Hippocampal formation (tissue), 2 donors: ENCODE data around the gene ST3GAL3.

ENCODE experiments used
- DNase-seq, 2 donors: peaks; one replicate each; lab custom pipeline; 2025; lab: John Stamatoyannopoulos, UW

ST3GAL3 gene

GRCh38 chr1:43786201-43786958 lies 79.0 kb downstream of the ST3GAL3 start:
- no peak for DNase-seq

- no peak for DNase-seq
These were observed 79.6 kb downstream of the ST3GAL3 start for GRCh38 chr1:43786960-43787359.

DNA sequence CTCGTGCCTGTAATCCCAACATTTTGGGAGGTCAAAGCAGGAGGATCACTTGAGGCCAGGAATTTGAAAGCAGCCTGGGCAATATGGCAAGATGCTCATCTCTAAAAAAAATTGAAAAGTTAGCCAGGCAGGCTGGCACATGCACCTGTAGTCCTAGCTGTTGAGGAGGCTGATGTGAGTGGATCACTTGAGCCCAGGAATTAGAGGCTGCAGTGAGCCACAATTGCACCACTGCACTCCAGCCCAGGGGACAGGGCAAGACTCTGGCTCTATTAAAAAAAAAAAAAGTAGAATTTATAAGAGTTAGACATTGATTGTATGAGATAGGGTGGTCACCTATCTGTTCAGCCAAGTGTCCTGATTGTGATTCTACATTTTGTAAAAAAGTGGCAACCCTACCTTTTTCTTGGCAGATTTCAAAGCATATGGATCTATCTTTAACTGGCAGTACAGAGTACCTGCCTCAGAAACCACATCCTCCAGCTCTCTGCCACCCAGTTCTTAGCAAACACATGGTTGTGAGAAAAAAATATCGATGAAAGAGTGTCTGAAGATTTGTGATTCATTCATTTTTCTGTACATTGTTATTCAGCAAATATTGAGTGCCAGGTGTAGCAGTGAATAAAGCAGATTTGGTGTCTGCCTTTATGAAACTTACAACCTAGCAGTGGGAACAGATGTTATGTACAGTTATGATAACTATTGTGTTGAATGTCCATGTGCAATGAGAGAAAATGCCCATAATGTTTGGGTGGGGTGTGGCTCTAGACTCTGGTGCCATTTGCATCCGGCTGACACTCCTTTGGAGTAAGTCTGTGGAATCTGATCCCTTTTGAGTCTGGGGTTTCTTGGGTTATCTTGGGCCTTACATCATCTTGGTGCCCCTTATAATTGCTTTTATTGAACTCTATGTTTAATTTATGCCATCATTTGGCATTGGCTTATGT lies 82.5 kb downstream of the ST3GAL3 start:
- DNase-seq: no peak

DNA sequence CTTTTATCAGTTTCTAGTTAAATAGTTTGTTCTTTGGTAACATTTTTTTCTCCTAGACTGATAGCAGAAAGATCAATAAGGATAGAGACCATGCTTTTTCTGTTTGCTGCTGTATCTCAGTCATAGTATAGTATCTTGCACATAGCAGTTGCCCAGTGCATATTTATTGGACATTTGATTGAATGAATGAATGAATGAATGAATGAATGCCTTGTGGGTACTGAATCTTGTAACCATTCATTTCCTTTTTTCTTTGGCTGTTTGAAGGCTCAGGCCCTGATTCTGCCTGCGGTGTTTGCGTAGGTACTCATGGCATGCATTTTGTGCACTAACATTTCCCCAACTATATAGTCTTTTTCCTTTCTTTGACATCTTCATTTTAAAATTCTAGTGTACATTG lies 83.9 kb downstream of the ST3GAL3 start:
- no peak for DNase-seq

DNA sequence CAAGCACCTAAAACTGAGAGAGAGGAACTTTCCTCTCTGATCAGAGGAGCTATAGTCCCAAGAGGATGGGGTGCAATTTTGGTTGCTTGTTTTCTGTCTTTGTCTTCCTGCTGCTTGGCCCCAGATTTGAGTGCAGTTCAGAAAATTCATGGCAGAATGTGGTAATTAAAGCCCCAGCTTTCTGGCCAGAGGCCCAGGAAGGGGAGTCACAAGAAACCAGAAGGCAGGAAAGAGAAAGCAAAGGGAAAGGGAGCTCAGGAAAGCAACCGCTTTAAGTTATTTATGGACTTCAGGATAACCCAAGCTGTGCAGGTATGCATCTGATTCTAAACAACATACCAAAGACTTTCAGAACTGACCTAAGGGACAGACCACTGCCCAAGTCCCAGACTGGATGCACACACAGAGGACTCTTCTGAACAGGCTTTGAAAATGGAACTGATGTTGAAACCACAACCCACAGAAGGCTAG lies 88.8 kb downstream of the ST3GAL3 start:
- DNase-seq: peak in 1 of 2 donors; percentile 42

- DNase-seq: no peak
These were observed 90.6 kb downstream of the ST3GAL3 start for GRCh38 chr1:43797891-43798290.

- no peak for DNase-seq
These were observed 92.6 kb downstream of the ST3GAL3 start for GRCh38 chr1:43799656-43800635.

GRCh38 chr1:43800771-43801170 lies 93.4 kb downstream of the ST3GAL3 start:
- DNase-seq: no peak

GRCh38 chr1:43801203-43801602 lies 93.9 kb downstream of the ST3GAL3 start:
- DNase-seq: no peak

DNA sequence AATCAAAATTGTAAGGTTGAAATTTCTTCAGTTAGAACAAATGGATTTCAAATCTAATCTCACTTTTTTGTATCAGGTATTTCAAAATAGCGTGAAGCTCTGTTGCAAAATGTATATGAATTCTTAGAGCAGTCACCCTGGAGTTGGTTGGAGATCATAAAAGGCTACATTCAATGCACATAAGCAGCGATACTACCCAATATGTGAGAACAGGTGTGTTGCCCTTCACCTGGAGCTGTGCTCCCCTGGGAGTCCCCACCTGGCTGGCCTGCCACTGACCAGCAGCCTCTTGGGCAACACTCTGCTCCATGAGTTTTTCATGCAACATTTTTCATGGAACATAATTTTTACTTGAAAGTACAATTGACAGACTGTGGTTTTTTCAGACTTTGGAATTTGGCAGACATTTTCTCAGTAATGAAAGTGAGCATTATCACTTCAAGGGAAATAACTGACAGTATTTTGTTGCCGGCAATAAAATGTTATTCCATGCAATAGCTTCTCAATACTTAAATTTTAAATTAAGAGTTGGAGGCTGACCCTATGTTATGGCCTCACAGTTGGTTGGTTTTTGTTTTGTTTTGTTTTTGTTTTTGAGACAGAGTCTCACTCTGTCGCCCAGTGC lies 95.1 kb downstream of the ST3GAL3 start:
- DNase-seq: no peak

DNA sequence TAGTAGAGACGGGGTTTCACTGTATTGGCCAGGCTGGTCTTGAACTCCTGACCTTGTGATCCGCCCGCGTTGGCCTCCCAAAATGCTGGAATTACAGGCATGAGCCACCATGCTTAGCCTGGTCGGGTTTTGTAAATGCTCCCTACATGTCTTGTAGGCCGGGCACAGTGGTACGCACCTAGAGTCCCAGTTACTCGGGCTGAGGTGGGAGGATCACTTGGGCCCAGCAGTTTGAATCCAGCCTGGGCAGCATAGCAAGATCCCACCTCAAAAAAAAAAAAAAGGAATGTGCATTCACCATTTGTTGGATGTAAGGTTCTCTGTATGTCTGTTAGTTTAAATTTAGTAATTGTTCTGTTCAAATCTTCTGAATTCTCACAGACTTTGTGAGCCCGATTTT lies 95.8 kb downstream of the ST3GAL3 start:
- DNase-seq: no peak

DNA sequence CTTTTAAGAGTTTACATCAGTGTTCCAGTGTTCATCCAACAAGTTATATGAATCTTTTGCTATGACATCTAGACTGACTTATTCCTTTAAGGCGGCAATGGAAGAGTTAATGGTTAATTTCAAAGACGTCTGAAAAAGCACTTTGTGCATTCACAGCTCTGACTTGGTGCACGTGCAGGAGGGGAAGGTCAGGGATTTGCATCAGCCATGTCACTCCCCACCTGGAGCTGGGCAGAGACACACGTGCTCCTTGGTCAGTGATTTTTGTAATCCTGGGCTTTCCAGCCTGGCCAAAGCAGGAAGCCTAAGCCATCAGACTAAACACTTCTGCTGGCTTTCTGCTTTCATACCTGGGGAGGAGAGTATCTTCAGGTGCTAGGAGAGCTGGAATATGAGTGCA lies 96.3 kb downstream of the ST3GAL3 start:
- DNase-seq: no peak

DNA sequence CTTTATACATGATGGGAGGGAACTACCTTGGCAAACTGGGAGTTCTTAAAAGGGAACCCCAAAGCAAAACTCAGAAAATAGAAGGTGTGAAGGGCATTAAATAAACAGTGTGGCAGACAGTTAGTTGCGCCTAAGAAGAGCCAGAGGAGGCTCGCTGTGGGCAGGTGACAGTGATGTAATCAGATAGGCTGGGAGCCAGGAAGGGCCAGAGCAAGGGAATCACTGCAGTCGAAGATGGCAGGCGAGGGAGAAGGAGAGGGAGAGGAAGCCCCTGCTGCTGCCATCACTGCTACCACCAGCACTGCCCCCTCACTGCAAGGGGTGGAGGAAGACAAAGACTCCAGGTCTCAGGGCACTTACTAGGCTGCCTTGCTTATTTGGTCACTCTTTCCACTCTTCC lies 97.2 kb downstream of the ST3GAL3 start:
- DNase-seq: no peak

DNA sequence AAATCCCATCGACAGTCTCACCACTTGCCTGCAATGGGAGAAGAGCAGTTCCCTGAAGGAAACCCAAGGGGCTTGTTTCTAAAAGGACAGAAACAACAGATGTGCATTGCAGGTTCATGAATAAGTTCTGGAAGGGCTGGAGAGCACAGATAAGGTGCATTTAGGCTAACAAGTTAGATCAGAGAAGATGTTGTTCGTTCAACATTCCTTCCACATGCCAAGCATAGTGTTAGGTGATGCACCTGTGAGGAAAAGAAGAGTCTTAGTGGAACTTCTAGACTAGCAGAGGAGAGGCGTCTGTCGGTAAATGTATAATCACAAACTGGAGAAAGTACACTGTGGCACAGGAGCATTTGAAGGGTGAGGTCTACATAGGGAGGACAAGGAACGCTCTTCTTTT lies 98.0 kb downstream of the ST3GAL3 start:
- DNase-seq: no peak

- no peak for DNase-seq
These were observed 98.8 kb downstream of the ST3GAL3 start for GRCh38 chr1:43806183-43806582.

DNA sequence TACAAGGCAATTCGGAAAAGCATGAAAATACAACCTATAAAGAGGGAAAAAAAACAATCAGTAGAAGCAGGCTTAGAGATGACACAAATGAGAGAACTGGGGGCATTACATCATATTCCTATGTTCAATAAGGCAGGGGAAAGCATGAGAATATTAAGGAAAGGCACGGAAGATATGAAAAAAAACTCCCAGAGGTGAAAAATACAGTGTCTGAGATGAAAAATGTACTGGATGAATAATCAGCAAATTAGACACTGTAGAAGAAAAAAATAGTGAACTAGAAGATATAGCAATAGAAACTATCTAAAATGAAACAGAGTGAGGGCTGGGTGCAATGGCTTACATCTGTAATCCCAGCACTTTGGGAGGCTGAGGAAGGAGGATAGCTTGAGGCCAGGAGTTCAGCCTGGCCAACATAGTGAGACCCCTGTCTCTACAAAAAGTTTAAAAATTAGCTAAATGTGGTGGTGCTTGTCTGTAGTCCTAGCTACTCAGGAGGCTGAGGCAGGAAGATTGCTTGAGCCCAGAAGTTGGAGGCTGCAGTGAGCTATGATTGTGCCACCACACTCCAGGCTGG lies 101.8 kb downstream of the ST3GAL3 start:
- DNase-seq: no peak

- DNase-seq: no peak
These were observed 105.2 kb downstream of the ST3GAL3 start for GRCh38 chr1:43812579-43812978.

GRCh38 chr1:43814401-43814800 lies 107.1 kb downstream of the ST3GAL3 start:
- no peak for DNase-seq

DNA sequence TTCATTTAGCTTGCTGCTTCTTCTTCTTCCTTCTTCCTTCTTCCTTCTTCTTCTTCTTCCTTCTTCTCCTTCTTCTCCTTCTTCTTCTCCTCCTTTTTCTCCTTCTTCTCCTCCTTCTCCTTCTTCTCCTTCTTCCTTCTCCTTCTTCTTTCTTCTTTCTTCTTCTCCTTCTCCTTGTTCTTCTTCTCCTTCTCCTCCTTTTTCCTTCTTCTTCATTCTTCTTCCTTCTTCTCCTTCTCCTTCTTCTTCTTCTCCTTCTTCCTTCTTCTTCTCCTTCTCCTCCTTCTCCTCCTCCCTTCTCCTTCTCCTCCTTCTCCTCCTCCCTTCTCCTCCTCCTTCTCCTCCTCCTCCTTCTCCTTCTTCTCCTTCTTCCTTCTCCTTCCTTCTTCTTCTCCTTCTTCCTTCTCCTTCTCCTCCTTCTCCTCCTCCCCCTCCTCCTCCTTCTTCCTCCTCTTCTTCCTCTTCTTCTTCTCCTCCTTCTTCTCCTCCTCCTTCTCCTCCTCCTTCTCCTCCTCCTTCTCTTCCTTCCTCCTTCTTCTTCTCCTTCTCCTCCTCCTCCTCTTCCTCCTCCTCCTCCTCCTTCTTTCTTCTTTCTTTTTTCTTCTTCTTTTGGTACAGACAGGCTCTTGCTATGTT lies 110.1 kb downstream of the ST3GAL3 start:
- no peak for DNase-seq

DNA sequence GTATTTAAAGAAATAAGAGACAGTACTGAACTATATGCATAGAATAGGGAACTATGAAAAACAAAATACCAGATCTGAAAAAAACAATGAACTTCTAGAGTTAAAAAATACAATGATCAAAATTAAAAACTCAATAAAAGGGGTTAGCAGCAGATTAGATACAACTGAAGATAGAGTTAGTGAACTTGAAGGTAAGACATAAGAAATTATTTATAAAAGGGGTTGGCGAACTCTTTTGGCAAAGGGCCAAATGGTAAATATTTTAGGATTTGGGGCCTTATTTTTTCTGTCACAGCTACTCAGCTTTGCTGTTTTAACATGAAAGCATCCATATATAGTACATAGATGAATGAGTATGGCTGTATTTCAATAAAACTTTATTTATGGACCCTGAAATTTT lies 111.4 kb downstream of the ST3GAL3 start:
- no peak for DNase-seq
